Suprapubic skin (tissue), 4 donors: ENCODE results near the gene CSMD2. TPM values are rescaled to one million over a fixed set of nuclear protein-coding genes. Genes with fewer than 3 reads are reported as not detected.

Experiments used
- DNase-seq, 2 donors: peaks; one replicate each; pipeline ENCODE4 v3.0.0-alpha.2; 2019; ENCODE audit warnings: low spot score in 2 of 2
- H3K27ac ChIP-seq: fragments of 200-600 bp; sonication (generic); one replicate; pipeline ENCODE4 v1.5.1; 2019
- H3K27me3 ChIP-seq: fragments of 200-600 bp; sonication (generic); one replicate; pipeline ENCODE4 v1.5.1; 2019
- H3K36me3 ChIP-seq: fragments of 200-600 bp; sonication (generic); one replicate; pipeline ENCODE4 v1.5.1; 2019
- H3K4me1 ChIP-seq: fragments of 200-600 bp; sonication (generic); one replicate; pipeline ENCODE4 v1.5.1; 2019
- H3K4me3 ChIP-seq: fragments of 200-600 bp; sonication (generic); one replicate; pipeline ENCODE4 v1.5.1; 2019; ENCODE audit warnings: mild to moderate bottlenecking
- H3K9me3 ChIP-seq: fragments of 200-600 bp; sonication (generic); one replicate; pipeline ENCODE4 v1.5.1; 2019
- CTCF ChIP-seq, 2 donors: fragments of 200-600 bp in 1 of 2; fragments of 450-650 bp in 1 of 2; sonication (generic) in 1 of 2; IDR thresholded peaks; one replicate each; pipeline ENCODE4 v1.5.1; 2016 to 2019; ENCODE audit warnings: antibody characterized with exemption in 2 of 2, mild to moderate bottlenecking in 1 of 2, moderate library complexity in 1 of 2
- EP300 ChIP-seq: sonication (generic); formaldehyde crosslinking; IDR thresholded peaks from one replicate; pipeline ENCODE4 v1.6.1; 2017; ENCODE audit warnings: antibody characterized with exemption
- POLR2A ChIP-seq, 2 donors: fragments of 450-650 bp; IDR thresholded peaks; one replicate each; pipeline ENCODE4 v1.6.1; 2017; ENCODE audit warnings: antibody characterized with exemption in 2 of 2, mild to moderate bottlenecking in 2 of 2, moderate library complexity in 2 of 2
- POLR2AphosphoS5 ChIP-seq, 3 donors: sonication (generic); formaldehyde crosslinking; IDR thresholded peaks; one replicate each; pipeline ENCODE4 v1.6.1; 2017; ENCODE audit warnings: antibody characterized with exemption in 3 of 3
- WGBS: methylation state at CpG from one replicate; pipeline ENCODE4 v1.1.5; 2018; 5-methylcytosine and 5-hydroxymethylcytosine counted together
- total RNA-seq, 4 donors: library from RNA; depleted of rRNA; stranded (reverse); fragments of >200 nt; gene quantifications; one replicate each; pipeline ENCODE4 v1.1.0, GENCODE V29; 2016

Gene CSMD2
- total RNA-seq, 4 donors from 2014 or later, result 0.08 to 0.55 (median 0.13) TPM

GRCh38 chr1:33659641-33660040 is 505.4 kb downstream of the CSMD2 start:
- WGBS, result 83% methylated on average over 4 of the region's 4 CpGs
- TF ChIP-seq EP300 (no peak), POLR2AphosphoS5 (IDR thresholded peaks at IDR 0.05) (no peak), CTCF (IDR thresholded peaks at IDR 0.05) (no peak), POLR2A (IDR thresholded peaks at IDR 0.05) (no peak)
- no peaks in the 10 kb centered on the region for H3K36me3 ChIP-seq
- no peak for DNase-seq
- no peaks in the 10 kb centered on the region for H3K4me1 ChIP-seq
- H3K9me3 ChIP-seq, result no peaks in the 10 kb centered on the region
- no peak overlapping the region for H3K27ac ChIP-seq
- no peak overlapping the region for H3K4me3 ChIP-seq
- no peaks in the 10 kb centered on the region for H3K27me3 ChIP-seq

- no peak for TF ChIP-seq POLR2A (IDR thresholded peaks at IDR 0.05)
- no peak for TF ChIP-seq EP300
- TF ChIP-seq POLR2AphosphoS5 (IDR thresholded peaks at IDR 0.05), result no peak
- no peak for TF ChIP-seq CTCF (IDR thresholded peaks at IDR 0.05)
- Histone ChIP-seq H3K27me3 (peaks cover 4% of the 10 kb centered on the region), H3K4me1 (no peaks in the 10 kb centered on the region), H3K27ac (no peak overlapping the region), H3K36me3 (no peaks in the 10 kb centered on the region), H3K9me3 (no peaks in the 10 kb centered on the region), H3K4me3 (no peak overlapping the region)
- WGBS, result 92% methylated on average over 9 of the region's 12 CpGs
- DNase-seq, result no peak
Measured at GRCh38 chr1:33657833-33658232, 507.2 kb downstream of the CSMD2 start.

- no peaks in the 10 kb centered on the region for H3K36me3 ChIP-seq
- DNase-seq, result no peak
- no peaks in the 10 kb centered on the region for H3K4me1 ChIP-seq
- peaks cover 8% of the 10 kb centered on the region for H3K27me3 ChIP-seq
- no peaks in the 10 kb centered on the region for H3K9me3 ChIP-seq
- TF ChIP-seq EP300, result no peak
- TF ChIP-seq CTCF (IDR thresholded peaks at IDR 0.05), result no peak
- TF ChIP-seq POLR2A (IDR thresholded peaks at IDR 0.05), result no peak
- no peak for TF ChIP-seq POLR2AphosphoS5 (IDR thresholded peaks at IDR 0.05)
- 80% methylated on average over 3 of the region's 3 CpGs for WGBS
- H3K4me3 ChIP-seq, result no peak overlapping the region
- H3K27ac ChIP-seq, result no peak overlapping the region
Measured at GRCh38 chr1:33656467-33657005, 508.5 kb downstream of the CSMD2 start.

- no peaks in the 10 kb centered on the region for H3K9me3 ChIP-seq
- DNase-seq, result no peak
- no peak overlapping the region for H3K4me3 ChIP-seq
- peaks cover 8% of the 10 kb centered on the region for H3K27me3 ChIP-seq
- no peak overlapping the region for H3K27ac ChIP-seq
- WGBS, result 55% methylated on average over 7 of the region's 7 CpGs
- no peaks in the 10 kb centered on the region for H3K4me1 ChIP-seq
- TF ChIP-seq POLR2AphosphoS5 (IDR thresholded peaks at IDR 0.05) (no peak), POLR2A (IDR thresholded peaks at IDR 0.05) (no peak), EP300 (no peak), CTCF (IDR thresholded peaks at IDR 0.05) (no peak)
- H3K36me3 ChIP-seq, result no peaks in the 10 kb centered on the region
Measured at GRCh38 chr1:33655496-33655895, 509.5 kb downstream of the CSMD2 start.

GRCh38 chr1:33654267-33654834 is 510.7 kb downstream of the CSMD2 start:
- no peaks in the 10 kb centered on the region for H3K4me1 ChIP-seq
- no peaks in the 10 kb centered on the region for H3K9me3 ChIP-seq
- H3K27ac ChIP-seq, result no peak overlapping the region
- 54% methylated on average over 6 of the region's 7 CpGs for WGBS
- H3K4me3 ChIP-seq, result no peak overlapping the region
- DNase-seq, result no peak
- peaks cover 9% of the 10 kb centered on the region for H3K27me3 ChIP-seq
- TF ChIP-seq POLR2A (IDR thresholded peaks at IDR 0.05) (no peak), EP300 (no peak)
- H3K36me3 ChIP-seq, result no peaks in the 10 kb centered on the region
